ENCODE data around the gene UBP1.
A peak's percentile ranks its signal among the peaks of the same experiment; 100 is the strongest.
"Not testable (repeated sequence)": the region's sequence is repeated elsewhere in the genome, so short reads cannot be mapped to it uniquely, and the experiment has no call there.

Gene UBP1

DNA sequence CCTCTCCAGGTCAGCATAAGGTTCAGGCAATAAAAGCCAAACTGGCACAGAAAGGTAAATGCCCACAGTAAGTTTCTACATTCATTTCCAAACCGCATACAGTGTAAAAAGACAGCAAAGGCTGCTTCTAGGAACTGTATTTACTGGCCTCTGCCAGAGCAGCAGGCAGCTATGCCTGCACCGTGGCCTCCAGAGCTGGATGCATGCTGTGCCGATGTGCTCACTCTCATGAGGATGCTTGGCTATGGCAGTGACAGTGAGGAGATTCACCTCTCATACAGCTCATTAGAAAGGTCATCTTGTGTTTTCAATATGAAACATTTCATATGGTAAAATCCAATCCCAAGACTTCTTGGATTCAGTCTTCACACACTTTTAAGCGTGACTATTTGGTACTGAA is 50.3 kb downstream of the UBP1 start:
- no peak for DNase-seq (ENCODE audit: low read depth in 2 of 2)

DNA sequence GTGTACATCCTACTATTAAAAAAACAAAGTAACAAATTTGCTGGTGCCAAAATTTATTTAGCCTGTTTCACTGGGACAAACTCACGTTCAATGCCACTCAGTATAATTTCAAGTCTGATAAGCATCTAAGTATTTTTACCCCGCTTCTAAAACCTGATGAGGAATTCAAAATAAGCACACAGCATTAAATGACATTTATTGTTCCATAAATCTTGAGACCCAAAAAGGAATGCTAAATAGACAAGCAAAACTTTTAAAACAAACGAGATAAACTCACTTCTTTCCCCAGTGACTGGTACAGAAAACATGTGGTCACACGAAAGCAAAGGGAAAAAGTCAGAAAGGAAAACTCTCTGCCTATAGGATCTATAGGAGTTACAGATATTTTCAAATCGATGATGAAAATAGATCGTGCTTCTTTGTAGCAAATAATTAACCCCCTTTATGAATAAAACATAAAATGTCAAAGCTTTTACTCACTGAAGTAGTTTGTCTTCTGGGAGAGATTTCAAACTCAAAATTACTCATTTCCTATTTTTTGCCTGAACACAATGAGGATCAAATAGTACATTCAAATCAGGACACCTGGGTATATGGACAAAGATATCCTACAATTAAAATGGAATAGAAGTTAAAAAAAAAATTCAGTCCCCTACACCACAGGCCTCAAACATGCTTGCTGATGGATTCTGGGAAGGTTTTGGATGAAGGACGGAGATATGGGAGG is 51.7 kb downstream of the UBP1 start:
- DNase-seq (ENCODE audit: low read depth in 2 of 2), result no peak

DNA sequence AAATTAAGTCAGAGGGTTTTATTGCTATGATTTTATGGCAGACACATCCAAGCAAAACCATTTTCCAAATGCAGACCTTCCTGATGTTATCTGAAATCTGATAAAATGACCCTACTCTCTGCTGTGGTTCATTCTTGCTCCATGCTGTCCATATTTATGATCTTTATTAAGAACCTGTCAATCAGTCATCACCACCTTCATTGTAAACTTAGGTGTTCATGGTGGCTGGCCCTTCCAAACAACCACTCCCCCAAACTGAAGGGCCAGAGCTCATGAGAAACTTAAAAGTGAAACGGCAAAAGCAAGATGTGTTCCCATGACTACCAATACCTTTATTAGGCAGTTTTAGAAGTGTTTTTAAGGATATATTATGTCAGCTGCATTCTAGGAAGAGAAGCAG is 53.6 kb downstream of the UBP1 start:
- DNase-seq (ENCODE audit: low read depth in 2 of 2), result no peak

DNA sequence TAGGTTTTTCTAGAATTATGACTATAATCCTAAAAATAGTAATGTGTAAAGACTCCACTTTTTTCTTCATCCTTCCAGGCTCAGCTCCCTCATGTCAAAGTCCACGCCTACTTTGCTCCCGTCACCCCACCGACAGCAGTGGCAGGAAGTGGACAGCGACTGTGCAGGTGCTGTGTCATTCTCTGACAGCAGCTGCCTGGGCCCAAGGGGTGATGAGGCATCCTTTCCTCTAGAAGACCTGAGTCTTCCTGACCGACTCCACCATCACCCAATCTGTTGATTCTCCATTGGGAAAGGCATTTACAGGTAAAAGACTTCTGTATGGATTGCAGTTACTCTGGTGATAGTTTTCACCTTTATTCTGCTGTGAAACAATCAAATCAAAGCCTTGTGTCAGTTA is 54.8 kb downstream of the UBP1 start:
- DNase-seq (ENCODE audit: low read depth in 2 of 2), result no peak

DNA sequence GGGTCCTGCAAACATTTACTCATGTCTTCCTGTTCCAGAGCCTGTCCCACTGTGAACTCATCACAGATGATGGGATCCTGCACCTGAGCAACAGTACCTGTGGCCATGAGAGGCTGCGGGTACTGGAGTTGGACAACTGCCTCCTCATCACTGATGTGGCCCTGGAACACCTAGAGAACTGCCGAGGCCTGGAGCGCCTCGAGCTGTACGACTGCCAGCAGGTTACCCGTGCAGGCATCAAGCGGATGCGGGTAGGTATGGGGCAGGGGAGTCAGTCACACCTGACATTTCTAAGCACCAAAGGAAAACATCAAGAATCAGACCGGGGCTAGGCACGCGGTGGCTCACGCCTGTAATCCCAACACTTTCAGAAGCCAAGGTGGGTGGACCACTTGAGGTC is 56.3 kb downstream of the UBP1 start:
- no peak for DNase-seq (ENCODE audit: low read depth in 2 of 2)

DNA sequence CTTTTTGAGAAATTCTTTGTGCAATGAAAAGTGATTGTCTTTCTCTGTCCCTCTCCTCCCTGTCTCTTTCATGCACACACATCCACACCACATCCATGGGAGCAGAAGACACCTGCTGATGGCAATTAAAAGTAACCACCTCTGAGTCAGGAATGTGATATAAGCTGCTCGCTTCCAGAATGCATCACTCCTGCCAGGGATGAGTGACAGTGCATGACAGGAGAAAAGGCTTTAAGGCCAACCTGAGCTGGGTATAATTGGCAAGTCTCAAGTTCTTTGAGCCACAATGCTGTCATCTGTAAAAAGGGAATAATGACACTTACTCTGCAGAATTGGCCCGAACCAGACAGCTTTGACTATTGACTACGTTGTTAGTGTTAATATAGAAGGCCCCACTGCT is 59.6 kb downstream of the UBP1 start:
- DNase-seq (ENCODE audit: low read depth in 2 of 2), result no peak

DNA sequence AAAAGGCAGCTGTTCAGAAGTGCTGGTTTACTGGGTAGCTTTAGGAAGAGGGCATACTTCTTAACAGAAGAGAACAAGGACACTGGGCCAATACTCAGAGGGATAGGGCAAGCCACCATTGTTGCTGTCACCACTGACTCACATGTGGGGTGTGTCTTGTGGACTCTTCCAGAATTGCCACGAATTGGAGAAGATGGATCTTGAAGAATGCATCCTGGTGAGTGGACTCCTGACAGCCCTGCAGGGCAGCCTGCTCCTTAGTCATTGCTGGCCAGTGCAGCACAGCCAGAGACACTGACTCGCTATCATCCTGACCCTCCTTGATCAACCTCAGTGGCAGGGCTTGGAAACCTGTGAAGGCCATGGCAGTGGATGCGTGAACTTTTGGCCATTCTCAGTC is 62.3 kb downstream of the UBP1 start:
- no peak for DNase-seq (ENCODE audit: low read depth in 2 of 2)

DNA sequence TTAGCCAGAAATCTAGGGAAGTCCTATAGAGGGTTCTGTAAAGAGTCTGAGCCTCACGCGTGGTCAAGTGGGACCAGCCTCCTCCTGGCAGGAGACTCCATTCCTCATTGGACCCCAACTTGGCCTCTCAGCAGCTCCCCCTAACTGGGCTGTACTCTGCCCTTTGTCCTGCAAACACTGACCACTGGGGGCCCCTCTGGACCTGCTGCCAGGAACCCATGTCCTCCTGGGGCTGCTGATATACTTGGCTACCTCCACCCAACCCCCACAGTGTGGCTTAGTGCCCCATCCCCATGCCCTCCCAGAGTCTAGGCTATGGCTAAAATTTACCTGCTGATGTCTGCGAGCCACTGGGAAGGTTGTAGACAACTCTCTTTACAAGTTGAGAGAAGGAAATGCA is 62.7 kb downstream of the UBP1 start:
- DNase-seq (ENCODE audit: low read depth in 2 of 2), result no peak

DNA sequence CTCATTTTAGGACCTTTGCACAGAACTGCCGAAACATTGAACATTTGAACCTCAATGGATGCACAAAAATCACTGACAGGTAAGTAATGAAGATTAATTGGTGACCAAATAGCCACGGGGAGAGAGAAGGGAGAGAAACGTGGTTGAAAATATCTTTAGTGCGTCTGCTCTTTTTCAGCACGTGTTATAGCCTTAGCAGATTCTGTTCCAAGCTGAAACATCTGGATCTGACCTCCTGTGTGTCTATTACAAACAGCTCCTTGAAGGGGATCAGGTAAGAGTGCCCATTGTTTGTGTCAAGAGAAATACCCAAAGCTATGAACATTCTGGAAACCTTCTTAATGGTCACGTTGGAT is 67.1 kb downstream of the UBP1 start:
- no peak for DNase-seq (ENCODE audit: low read depth in 2 of 2)

DNA sequence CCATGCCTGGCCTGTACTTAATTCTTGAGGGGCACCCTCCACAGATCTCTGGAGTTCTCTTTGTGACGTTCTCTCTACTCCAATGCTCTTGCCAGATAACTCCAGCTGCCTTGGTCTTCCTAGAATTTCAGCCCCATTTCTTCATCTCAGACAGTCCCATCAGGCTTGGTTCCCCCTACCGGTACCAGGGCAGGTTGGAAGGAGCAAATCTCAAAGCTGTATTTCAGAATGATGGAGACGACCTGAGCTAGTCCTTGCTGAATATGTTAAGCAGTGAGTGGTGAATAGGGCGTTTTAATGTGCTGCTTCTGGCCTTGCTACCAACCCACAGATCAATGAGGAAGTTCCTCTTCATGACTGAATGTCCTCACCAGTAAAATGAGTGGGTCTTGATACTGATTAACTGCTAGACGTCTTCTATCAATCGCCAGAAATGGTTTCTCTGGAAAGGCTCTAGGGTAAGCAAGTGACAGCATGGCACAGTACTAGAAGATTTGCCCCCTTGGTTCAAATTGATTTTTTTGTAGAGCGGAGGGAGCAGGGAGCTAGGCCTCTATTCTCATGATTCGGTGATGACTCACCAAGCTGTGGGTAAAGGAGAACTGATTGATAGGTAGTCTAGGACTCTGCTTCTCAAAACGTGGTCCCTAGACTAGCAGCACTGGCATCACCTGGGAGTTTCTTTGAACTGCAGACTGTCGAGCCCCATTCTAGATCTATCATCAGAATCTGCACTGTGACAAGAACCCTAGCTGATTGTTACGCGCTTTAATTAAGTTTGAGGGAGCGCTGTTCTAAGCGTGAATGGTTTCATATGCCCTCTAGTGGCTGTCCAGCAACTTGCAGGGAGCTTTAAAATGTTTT is 67.8 kb downstream of the UBP1 start:
- peak in 1 of 2 experiments; percentile 28 for DNase-seq (ENCODE audit: low read depth in 2 of 2)

DNA sequence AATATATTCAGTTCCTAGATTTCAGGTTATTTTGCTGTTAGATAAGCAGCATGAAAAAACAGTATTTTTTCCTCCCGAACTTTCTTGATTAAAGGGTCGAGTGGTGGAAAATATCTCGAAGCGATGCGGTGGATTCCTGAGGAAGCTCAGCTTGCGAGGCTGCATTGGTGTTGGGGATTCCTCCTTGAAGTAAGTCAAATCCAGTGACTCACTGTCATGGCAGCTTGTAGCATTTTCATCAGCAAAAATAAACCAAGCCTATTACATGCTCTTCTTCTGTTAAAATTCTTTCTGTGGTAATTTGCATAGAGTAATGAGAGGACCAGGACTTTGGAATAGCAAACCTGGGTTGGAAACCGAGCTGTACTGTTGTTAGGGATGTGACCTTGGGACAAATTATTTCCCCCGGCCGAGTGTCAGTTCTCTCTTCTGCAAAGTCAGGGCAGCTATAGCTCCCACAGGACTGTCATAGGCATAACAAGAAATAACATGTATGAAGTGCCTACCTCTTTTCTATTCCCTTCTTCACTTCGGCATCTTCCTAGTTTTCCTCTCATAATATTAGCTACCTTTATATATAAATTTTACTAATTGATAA is 75.6 kb downstream of the UBP1 start:
- peak in 1 of 2 experiments; percentile 3 for DNase-seq (ENCODE audit: low read depth in 2 of 2)

DNA sequence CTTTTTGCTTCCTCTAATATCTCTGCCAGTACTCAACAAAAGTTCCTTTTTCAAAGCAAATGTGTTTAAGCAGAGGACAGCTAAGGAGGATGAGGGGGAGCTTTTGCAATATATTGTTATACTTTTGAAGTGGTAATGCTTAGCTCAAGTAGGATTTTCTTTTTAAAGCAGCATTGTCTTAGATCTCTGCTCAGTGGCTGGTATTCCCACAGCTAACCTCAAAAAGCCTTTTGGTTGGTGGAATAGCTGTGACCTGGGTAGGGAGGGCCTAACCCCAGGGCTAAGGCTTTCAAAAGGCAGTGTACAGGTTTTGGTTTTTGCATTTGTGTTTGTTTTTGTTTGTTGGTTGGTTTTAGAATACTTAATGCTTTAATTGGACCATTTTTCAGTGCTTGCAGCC is 76.1 kb downstream of the UBP1 start:
- DNase-seq (ENCODE audit: low read depth in 2 of 2), result no peak

DNA sequence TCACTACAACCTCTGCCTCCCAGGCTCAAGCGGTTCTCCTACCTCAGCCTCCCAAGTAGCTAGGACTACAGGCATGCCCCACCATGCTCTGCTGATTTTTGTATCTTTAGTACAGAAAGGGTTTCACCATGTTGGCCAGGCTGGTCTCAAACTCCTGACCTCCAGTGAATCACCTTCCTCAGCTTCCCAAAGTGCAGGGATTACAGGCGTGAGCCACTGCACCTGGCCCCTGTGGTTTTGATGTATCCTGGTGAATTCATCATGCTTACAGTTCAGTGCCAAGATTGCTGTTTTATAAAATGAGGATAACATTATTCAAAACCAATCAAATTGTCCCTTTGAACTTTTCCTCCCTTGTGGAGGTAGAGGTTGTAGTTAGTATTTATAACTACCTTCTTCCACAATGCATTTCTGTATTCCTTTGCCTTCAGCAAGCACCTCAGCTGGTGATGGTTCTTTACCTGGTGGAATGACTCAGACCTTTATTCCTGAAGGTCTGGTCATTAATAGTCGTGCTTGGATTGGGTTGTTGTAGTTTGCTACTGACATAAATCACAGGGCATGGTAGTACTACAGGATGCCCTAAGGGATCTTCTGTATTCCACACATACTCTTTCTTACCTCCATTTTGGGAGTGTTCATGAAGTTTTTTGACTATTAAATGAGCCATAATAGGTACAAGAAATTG is 76.9 kb downstream of the UBP1 start:
- DNase-seq (ENCODE audit: low read depth in 2 of 2), result no peak

DNA sequence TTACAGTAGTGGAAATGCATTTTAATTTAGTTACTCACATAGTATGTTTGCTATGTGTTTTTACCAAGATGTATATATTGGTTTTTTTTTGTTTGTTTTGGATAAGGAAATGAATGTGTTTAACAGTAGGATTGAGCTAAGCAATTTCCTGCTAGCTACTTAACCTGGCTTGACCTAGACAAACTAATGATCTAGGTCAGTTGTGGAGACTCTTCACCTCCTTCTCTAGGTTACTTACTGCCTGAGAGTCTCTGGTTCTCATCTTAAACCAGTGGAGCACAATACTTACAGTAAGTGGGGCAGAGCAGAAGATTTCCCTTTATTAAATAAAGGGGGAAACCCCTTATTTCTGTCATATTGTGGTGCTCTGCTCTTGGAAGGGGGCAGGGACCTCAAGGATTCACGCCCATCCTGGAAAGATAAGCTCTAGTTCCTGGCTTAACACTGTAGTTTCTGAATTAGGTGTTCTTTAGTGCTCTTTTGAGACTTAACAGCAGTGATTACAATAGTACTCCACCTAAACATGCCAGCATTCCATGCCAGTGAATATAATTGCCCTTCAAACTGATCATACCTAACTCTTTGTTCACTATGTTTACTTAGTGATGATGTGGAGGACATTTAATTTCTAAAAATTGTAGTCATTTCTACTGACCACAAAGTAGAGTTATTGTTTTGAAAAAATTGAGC is 79.9 kb downstream of the UBP1 start:
- peak in 1 of 2 experiments; percentile 20 for DNase-seq (ENCODE audit: low read depth in 2 of 2)

DNA sequence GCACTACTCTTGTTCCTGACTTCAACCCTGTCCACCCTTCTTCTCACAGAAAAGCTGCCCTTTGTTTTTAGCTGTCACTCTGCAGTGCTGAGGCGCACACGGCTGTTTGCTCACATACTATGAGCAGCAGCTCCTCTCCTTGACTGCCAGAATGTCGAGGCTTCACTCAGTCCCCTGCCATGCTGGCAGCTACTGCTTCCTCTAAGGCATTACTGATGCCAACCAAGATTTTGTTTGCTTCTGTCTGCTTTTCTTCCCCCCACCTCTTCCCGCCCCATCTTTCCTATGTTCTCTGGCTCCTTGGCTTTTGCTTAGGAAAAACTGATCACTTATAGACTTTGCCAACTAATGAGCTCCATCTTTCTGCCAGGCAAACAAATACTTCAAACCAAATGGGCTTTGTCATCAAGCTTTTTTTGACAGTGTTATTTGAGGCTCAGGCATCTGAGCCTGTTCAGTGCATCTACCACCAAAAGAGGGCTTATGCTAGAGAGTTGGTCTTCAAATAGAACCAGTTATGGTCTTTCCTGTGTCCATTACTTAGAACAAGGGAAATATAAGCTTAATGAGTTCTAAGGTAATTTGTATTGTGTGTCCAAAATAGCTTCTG is 81.9 kb downstream of the UBP1 start:
- DNase-seq (ENCODE audit: low read depth in 2 of 2), result no peak

DNA sequence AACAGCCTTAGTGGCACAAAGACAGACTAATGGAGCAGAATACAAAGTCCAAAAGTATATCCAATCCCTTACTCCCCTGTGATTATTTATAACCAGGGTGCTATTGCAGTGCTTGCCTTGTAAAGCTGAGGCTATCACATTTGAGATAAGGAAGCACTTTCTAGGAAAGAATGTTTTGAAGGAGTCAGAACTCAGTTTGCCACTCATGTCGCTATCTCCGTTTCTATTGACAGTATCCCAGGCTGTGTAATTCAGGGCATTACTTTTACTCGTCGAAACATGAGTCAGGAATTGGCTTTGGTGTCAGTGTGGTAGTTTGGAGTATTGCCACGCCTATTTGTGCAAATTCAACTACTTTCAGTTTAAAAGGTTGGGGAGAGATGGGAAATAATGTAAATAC is 84.6 kb downstream of the UBP1 start:
- no peak for DNase-seq (ENCODE audit: low read depth in 2 of 2)

DNA sequence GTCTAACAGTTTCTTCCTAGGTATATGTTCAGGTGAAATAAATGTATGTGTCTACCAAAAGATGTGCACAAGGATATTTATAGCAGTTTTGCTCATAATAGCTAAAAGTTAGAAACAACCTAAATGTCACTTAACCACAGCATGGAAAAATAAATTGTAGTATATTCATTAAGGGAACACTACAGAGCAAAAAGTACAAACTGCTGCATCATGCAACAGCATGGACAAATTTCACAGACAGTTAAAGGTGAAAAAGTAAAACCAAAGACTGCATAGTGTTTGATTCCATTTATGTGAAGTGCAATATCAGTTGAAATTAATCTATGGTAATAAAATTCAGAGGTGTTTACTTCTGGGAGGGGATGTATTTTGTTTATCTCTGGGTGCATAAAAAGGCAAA is 100.4 kb downstream of the UBP1 start:
- no peak for DNase-seq (ENCODE audit: low read depth in 2 of 2)

DNA sequence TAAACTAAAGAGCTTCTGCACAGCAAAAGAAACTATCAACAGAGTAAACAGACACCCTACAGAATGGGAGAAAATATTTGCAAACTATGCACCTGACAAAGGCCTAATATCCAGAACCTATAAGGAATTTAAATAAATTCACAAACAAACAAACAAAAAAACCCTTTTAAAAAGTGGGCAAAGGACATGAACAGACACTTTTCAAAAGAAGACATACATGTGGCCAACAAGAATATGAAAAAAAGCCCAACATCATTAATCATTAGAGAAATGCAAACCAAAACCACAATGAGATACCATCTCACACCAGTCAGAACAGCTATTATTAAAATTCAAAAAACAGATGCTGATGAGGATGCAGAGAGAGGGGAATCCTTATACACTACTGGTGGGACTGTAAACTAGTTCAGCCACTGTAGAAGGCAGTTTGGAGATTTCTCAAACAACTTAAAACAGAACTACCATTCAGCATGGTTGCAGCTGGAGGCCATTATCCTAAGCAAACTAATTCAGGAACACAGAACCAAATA is 101.2 kb downstream of the UBP1 start:
- not testable (repeated sequence) for DNase-seq (ENCODE audit: low read depth in 2 of 2)
